WTC11 (cell line): ENCODE results near the gene MYL11.

Experiments used
- ATF2 ChIP-seq: sonication (generic); formaldehyde crosslinking; IDR thresholded peaks from 2 replicates; pipeline ENCODE4 v1.8.1; 2022; ENCODE audit warnings: low read depth, missing genetic modification reagents, borderline replicate concordance
- CREM ChIP-seq: sonication (generic); formaldehyde crosslinking; IDR thresholded peaks from 2 replicates; pipeline ENCODE4 v1.8.1; 2022; ENCODE audit warnings: mild to moderate bottlenecking, missing genetic modification reagents, moderate library complexity
- CTCF ChIP-seq: fragments of 200-600 bp; IDR thresholded peaks from 2 replicates; pipeline ENCODE4 v1.8.0; 2022; ENCODE audit warnings: antibody characterized with exemption
- ESRRA ChIP-seq: sonication (generic); formaldehyde crosslinking; IDR thresholded peaks from 2 replicates; pipeline ENCODE4 v1.8.1; 2022; ENCODE audit warnings: mild to moderate bottlenecking, missing genetic modification reagents, borderline replicate concordance
- GABPB1 ChIP-seq: sonication (generic); formaldehyde crosslinking; IDR thresholded peaks from 2 replicates; pipeline ENCODE4 v1.8.1; 2023; ENCODE audit warnings: mild to moderate bottlenecking, missing genetic modification reagents
- MAX ChIP-seq: sonication (generic); formaldehyde crosslinking; IDR thresholded peaks from 2 replicates; pipeline ENCODE4 v1.8.0; 2022; ENCODE audit warnings: mild to moderate bottlenecking, missing genetic modification reagents
- NFYB ChIP-seq: sonication (generic); formaldehyde crosslinking; conservative IDR thresholded peaks from 2 replicates; pipeline ENCODE4 v1.8.0; 2022; ENCODE audit warnings: low read depth, missing genetic modification reagents
- PREB ChIP-seq: sonication (generic); formaldehyde crosslinking; IDR thresholded peaks from 2 replicates; pipeline ENCODE4 v1.8.1; 2022; ENCODE audit warnings: mild to moderate bottlenecking, missing genetic modification reagents, moderate library complexity, borderline replicate concordance
- STAT6 ChIP-seq: sonication (generic); formaldehyde crosslinking; conservative IDR thresholded peaks from 2 replicates; pipeline ENCODE4 v1.8.1; 2023; ENCODE audit warnings: mild to moderate bottlenecking, low read depth, missing genetic modification reagents, moderate library complexity
- ZBTB21 ChIP-seq: sonication (generic); formaldehyde crosslinking; IDR thresholded peaks from 2 replicates; pipeline ENCODE4 v1.8.1; 2023; ENCODE audit warnings: mild to moderate bottlenecking, missing genetic modification reagents, borderline replicate concordance
- ZNF121 ChIP-seq: sonication (generic); formaldehyde crosslinking; IDR thresholded peaks from 2 replicates; pipeline ENCODE4 v1.8.0; 2023; ENCODE audit warnings: missing genetic modification reagents
- TF ChIP-seq, protein P1 (sequence below): sonication (generic); formaldehyde crosslinking; IDR thresholded peaks from 2 replicates; pipeline ENCODE4 v1.8.0; 2023; ENCODE audit warnings: missing genetic modification reagents, mild to moderate bottlenecking, borderline replicate concordance
- TF ChIP-seq, protein P2 (sequence below): sonication (generic); formaldehyde crosslinking; IDR thresholded peaks from 2 replicates; pipeline ENCODE4 v1.8.0; 2022; ENCODE audit warnings: mild to moderate bottlenecking, missing genetic modification reagents

DNA sequence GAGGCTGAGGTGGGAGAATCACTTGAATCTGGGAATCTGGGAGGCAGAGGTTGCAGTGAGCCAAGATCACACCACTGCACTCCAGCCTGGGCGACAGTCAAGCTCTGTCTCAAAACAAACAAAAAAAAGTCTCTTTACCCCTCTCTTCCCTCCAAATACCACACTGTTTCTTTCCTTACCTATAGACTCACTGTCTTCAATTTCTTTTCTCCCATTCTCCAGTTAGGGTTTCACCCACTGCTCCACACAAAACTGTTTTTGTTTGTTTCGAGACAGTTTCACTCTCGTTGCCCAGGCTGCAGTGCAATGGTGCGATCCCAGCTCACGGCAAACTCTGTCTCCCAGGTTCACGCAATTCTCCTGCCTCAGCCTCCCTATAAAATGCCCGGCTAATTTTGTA lies 13.4 kb upstream of the MYL11 start:
- TF ChIP-seq CTCF (no peak), PREB (CRISPR knock-in tag) (no peak), ATF2 (no peak), MAX (CRISPR knock-in tag) (no peak), CREM (CRISPR knock-in tag) (no peak), GABPB1 (CRISPR knock-in tag) (no peak), ZNF121 (CRISPR knock-in tag) (no peak), ESRRA (CRISPR knock-in tag) (no peak), NFYB (no peak), STAT6 (CRISPR knock-in tag) (no peak), ZBTB21 (CRISPR knock-in tag) (no peak)
- TF ChIP-seq, protein P1, sequence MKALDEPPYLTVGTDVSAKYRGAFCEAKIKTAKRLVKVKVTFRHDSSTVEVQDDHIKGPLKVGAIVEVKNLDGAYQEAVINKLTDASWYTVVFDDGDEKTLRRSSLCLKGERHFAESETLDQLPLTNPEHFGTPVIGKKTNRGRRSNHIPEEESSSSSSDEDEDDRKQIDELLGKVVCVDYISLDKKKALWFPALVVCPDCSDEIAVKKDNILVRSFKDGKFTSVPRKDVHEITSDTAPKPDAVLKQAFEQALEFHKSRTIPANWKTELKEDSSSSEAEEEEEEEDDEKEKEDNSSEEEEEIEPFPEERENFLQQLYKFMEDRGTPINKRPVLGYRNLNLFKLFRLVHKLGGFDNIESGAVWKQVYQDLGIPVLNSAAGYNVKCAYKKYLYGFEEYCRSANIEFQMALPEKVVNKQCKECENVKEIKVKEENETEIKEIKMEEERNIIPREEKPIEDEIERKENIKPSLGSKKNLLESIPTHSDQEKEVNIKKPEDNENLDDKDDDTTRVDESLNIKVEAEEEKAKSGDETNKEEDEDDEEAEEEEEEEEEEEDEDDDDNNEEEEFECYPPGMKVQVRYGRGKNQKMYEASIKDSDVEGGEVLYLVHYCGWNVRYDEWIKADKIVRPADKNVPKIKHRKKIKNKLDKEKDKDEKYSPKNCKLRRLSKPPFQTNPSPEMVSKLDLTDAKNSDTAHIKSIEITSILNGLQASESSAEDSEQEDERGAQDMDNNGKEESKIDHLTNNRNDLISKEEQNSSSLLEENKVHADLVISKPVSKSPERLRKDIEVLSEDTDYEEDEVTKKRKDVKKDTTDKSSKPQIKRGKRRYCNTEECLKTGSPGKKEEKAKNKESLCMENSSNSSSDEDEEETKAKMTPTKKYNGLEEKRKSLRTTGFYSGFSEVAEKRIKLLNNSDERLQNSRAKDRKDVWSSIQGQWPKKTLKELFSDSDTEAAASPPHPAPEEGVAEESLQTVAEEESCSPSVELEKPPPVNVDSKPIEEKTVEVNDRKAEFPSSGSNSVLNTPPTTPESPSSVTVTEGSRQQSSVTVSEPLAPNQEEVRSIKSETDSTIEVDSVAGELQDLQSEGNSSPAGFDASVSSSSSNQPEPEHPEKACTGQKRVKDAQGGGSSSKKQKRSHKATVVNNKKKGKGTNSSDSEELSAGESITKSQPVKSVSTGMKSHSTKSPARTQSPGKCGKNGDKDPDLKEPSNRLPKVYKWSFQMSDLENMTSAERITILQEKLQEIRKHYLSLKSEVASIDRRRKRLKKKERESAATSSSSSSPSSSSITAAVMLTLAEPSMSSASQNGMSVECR (CRISPR knock-in tag): no peak
- TF ChIP-seq, protein P2, sequence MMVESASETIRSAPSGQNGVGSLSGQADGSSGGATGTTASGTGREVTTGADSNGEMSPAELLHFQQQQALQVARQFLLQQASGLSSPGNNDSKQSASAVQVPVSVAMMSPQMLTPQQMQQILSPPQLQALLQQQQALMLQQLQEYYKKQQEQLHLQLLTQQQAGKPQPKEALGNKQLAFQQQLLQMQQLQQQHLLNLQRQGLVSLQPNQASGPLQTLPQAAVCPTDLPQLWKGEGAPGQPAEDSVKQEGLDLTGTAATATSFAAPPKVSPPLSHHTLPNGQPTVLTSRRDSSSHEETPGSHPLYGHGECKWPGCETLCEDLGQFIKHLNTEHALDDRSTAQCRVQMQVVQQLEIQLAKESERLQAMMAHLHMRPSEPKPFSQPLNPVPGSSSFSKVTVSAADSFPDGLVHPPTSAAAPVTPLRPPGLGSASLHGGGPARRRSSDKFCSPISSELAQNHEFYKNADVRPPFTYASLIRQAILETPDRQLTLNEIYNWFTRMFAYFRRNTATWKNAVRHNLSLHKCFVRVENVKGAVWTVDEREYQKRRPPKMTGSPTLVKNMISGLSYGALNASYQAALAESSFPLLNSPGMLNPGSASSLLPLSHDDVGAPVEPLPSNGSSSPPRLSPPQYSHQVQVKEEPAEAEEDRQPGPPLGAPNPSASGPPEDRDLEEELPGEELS: no peak
